ENCODE data around the gene MSH5. TPM values are rescaled to one million over a fixed set of nuclear protein-coding genes. Genes with fewer than 3 reads are reported as not detected.

MSH5 gene
- polyA plus RNA-seq, 2 of the 4 experiments (the other 2 are of a cell fraction), result 17.4 to 36.5 TPM

- 84% methylated on average over 6 of the region's 6 CpGs for WGBS (ENCODE audit: missing lambda C conversion rate)
- DNase-seq (ENCODE audit: low read depth in 1 of 2, low spot score in 1 of 2), result no peak
- no peak overlapping the region for H3K4me3 ChIP-seq
- H3K4me1 ChIP-seq, result no peaks in the 10 kb centered on the region; the same call in 2 of the 3 replicates
- no peak for FAIRE-seq
- H3K4me2 ChIP-seq, result no peak overlapping the region
- H3K9me3 ChIP-seq, result no peaks in the 10 kb centered on the region
- POLR2A ChIA-PET, result no interaction called here
- H3K27ac ChIP-seq, result no peak overlapping the region
- CTCF ChIA-PET, result interaction anchor here (1.2 to 2.9 kb wide), 3 partner anchors 11 to 172 kb away, joined by 4 to 11 read pairs (median 4); partner anchors contain the start of genes LY6G5B, LY6G5C and NEU1
- ATAC-seq, result no peak
- no peak for TF ChIP-seq HOXB13 (CRISPR knock-in tag; IDR thresholded peaks at IDR 0.05; ENCODE audit: low read depth)
These were observed 48.7 kb upstream of the MSH5 start for GRCh38 chr6:31691078-31691463.

- 96% methylated on average over 4 of the region's 12 CpGs for WGBS (ENCODE audit: missing lambda C conversion rate)
- no peak for DNase-seq (ENCODE audit: low read depth in 1 of 2, low spot score in 1 of 2)
These were observed 48.2 kb upstream of the MSH5 start for GRCh38 chr6:31691564-31692108.

GRCh38 chr6:31692353-31692752 lies 47.5 kb upstream of the MSH5 start:
- FAIRE-seq (no peak), ATAC-seq (no peak), DNase-seq (ENCODE audit: low read depth in 1 of 2, low spot score in 1 of 2) (no peak)
- 82% methylated on average over 4 of the region's 4 CpGs for WGBS (ENCODE audit: missing lambda C conversion rate)
- Histone ChIP-seq H3K4me1 (no peaks in the 10 kb centered on the region; the same call in 2 of the 3 replicates), H3K4me2 (no peak overlapping the region), H3K9me3 (no peaks in the 10 kb centered on the region), H3K27ac (no peak overlapping the region), H3K4me3 (no peak overlapping the region)
- no peak for TF ChIP-seq FOXS1 (CRISPR knock-in tag; IDR thresholded peaks at IDR 0.05)
- TF ChIP-seq CEBPB (IDR thresholded peaks at IDR 0.05), result no peak
- no peak for TF ChIP-seq USF2 (IDR thresholded peaks at IDR 0.05)
- TF ChIP-seq JUNB (IDR thresholded peaks at IDR 0.05), result no peak
- no peak for TF ChIP-seq TFCP2L1 (CRISPR knock-in tag; IDR thresholded peaks at IDR 0.05)
- CTCF ChIA-PET, result interaction anchor here (1.2 to 2.9 kb wide), 3 partner anchors 12 to 36 kb away, joined by 3 to 11 read pairs (median 4); partner anchors contain the start of genes DDAH2 and LY6G5C
- POLR2A ChIA-PET, result no interaction called here

More at GRCh38 chr6:31691564-31692108, 48.2 kb upstream of the MSH5 start:
- ChIA-PET CTCF (interaction anchor here (1.2 to 2.9 kb wide), 3 partner anchors 11 to 171 kb away, joined by 4 to 11 read pairs (median 4); partner anchors contain the start of genes LY6G5C and NEU1), POLR2A (no interaction called here)
- Histone ChIP-seq H3K9me3 (no peaks in the 10 kb centered on the region), H3K4me1 (no peaks in the 10 kb centered on the region; the same call in 2 of the 3 replicates), H3K27ac (no peak overlapping the region), H3K4me2 (no peak overlapping the region), H3K4me3 (no peak overlapping the region)
- ATAC-seq (no peak), FAIRE-seq (no peak)
- TF ChIP-seq FOSL2 (IDR thresholded peaks at IDR 0.05) (no peak), FOSL2 (CRISPR knock-in tag; IDR thresholded peaks at IDR 0.05) (no peak), CHD2 (IDR thresholded peaks at IDR 0.05; ENCODE audit: low read length, partially characterized antibody) (no peak), ZFP36 (IDR thresholded peaks at IDR 0.05; ENCODE audit: borderline replicate concordance, partially characterized antibody) (no peak), RFX5 (IDR thresholded peaks at IDR 0.05) (no peak), REST (IDR thresholded peaks at IDR 0.05) (no peak), HEYL (CRISPR knock-in tag; IDR thresholded peaks at IDR 0.05) (no peak), RCOR1 (IDR thresholded peaks at IDR 0.05; ENCODE audit: low read depth, low read length) (no peak), NR3C1 (IDR thresholded peaks at IDR 0.05) (no peak), EHMT2 (IDR thresholded peaks at IDR 0.05; ENCODE audit: low read depth) (no peak), CBX2 (IDR thresholded peaks at IDR 0.05; ENCODE audit: borderline replicate concordance, low read depth) (no peak), FOXS1 (CRISPR knock-in tag; IDR thresholded peaks at IDR 0.05) (no peak), JUN (IDR thresholded peaks at IDR 0.05) (no peak), HOXB13 (CRISPR knock-in tag; IDR thresholded peaks at IDR 0.05; ENCODE audit: low read depth) (no peak), NFE2L2 (conservative IDR thresholded peaks at IDR 0.05; ENCODE audit: low read length) (no peak)

All from A549 (cell line).